Mucosa of stomach (tissue), 1 donor: ENCODE measurements around the gene NBL1.

ENCODE experiments used
- H3K27me3 ChIP-seq: one replicate; pipeline ENCODE4 v1.7.0; 2013; ENCODE audit warnings: mild to moderate bottlenecking, low read length; ENCODE audit not compliant: control insufficient read depth, insufficient read depth
- H3K36me3 ChIP-seq: one replicate; pipeline ENCODE4 v1.7.0; 2013; ENCODE audit warnings: low read length; ENCODE audit not compliant: control insufficient read depth, insufficient read depth
- H3K4me1 ChIP-seq: one replicate; pipeline ENCODE4 v1.7.0; 2013; ENCODE audit warnings: mild to moderate bottlenecking, low read length; ENCODE audit not compliant: control insufficient read depth, insufficient read depth
- H3K4me3 ChIP-seq: one replicate; pipeline ENCODE4 v1.7.0; 2013; ENCODE audit warnings: low read length
- H3K9ac ChIP-seq: one replicate; pipeline ENCODE4 v1.7.0; 2013; ENCODE audit warnings: mild to moderate bottlenecking, low read length, moderate library complexity
- H3K9me3 ChIP-seq: one replicate; pipeline ENCODE4 v1.7.0; 2013; ENCODE audit warnings: mild to moderate bottlenecking, low read length, moderate library complexity; ENCODE audit not compliant: control insufficient read depth
- donor health status: Pancreatic carcinoma.

NBL1 gene

DNA sequence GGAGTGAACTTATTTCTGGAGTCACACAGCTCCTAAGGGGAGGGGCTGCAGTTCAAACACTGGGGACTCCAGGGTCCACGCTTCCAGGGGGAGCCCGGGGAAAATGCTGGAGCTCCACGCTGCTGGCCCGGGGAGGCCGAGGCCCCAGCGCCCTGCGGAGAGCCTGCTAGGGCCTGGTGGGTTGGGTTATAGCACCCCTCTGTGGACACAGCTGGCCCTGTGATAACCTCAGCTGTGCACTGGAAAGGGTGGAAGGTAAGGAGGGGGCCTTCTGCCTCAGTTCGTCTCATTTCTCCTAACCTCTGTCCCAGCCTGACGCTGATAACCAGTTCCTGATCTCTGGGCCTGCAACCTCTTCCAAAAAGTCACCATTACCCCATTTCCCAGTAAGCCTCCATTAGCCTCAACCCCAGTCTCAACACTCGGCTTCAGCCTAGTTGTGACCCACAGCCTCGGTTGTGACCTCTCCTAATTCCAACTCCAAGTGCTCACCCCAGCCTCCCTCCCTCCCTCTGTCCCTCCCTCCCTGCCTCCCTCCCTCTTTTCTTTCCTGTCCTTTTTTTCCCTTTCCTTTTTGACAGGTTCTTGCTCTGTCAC, 7.1 kb downstream of the NBL1 start:
- H3K36me3 ChIP-seq, result peaks cover 12% of the 10 kb centered on the region
- peaks cover 64% of the 10 kb centered on the region for H3K4me1 ChIP-seq
- H3K9me3 ChIP-seq, result no peaks in the 10 kb centered on the region
- H3K4me3 ChIP-seq, result no peak overlapping the region
- H3K9ac ChIP-seq, result peak overlapping the region; percentile 50
- no peaks in the 10 kb centered on the region for H3K27me3 ChIP-seq

DNA sequence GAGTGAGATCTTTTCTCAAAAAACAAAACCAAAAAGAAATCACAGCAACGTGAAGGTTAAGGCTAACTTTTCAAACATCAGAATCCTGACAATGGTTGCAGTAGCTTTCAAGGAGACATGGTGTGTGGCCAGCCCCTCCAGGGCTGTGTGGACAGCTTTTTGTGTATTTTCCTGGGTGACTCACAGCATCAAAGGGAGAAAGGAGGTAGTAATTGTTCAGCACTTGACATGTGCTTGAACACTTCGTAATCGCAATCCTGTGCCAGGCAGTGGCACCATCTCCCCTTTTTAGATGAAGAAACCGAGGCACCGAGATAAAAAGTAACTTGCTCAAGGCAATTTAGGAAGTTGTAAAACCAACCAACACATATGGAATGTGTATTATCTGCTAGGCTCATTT, 10.3 kb downstream of the NBL1 start:
- Histone ChIP-seq H3K36me3 (peaks cover 21% of the 10 kb centered on the region), H3K27me3 (no peaks in the 10 kb centered on the region), H3K9me3 (no peaks in the 10 kb centered on the region), H3K4me1 (peaks cover 38% of the 10 kb centered on the region), H3K9ac (no peak overlapping the region), H3K4me3 (no peak overlapping the region)

DNA sequence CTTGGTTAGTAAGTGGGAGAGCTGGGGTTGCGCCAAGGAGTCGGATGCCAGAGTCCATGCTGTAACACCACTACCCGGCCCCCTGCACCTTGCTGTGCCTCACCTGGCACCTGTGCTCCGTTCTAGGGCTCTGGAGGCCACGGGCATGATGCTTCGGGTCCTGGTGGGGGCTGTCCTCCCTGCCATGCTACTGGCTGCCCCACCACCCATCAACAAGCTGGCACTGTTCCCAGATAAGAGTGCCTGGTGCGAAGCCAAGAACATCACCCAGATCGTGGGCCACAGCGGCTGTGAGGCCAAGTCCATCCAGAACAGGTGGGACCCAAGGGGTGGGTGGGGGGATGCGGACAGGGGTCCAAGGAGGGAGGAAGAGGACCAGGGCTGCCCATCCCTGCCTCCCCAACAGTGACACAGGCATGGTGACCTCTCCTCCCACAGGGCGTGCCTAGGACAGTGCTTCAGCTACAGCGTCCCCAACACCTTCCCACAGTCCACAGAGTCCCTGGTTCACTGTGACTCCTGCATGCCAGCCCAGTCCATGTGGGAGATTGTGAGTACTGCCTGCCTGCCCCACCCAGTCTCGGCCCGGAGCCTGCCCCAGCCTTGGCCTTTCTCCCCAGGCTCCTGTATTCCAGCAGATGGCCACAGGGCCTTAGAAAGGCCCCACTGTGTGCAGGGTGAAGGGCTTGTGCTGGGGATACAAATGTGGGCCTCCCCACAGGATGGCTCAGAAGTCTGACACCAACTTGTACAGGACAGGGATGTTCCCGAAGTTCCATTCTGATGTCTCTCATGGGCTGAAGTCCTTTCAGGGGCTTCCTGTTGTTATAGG, 11.0 kb downstream of the NBL1 start:
- Histone ChIP-seq H3K36me3 (peaks cover 21% of the 10 kb centered on the region), H3K27me3 (no peaks in the 10 kb centered on the region), H3K4me3 (no peak overlapping the region), H3K9ac (no peak overlapping the region), H3K9me3 (no peaks in the 10 kb centered on the region), H3K4me1 (peaks cover 40% of the 10 kb centered on the region)

DNA sequence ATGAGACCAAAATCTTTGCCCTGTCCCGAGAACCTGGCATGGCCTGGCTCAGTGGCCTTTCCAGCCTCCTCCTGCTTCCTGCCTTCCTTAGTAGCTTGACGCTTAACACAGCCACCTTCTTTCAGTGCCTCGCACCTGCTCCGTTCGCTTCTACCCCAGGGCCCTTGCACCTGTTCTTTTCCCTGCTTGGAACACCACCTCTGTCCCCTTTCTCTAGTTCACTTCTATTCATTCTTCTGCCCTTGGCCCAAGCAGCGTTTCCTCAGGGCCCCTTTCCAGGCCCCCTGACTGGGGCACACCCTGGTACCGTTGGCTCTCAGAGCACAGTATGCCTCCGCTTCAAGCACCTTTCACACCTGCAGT, 11.6 kb downstream of the NBL1 start:
- no peak overlapping the region for H3K9ac ChIP-seq
- H3K4me1 ChIP-seq, result peaks cover 34% of the 10 kb centered on the region
- no peaks in the 10 kb centered on the region for H3K27me3 ChIP-seq
- no peak overlapping the region for H3K4me3 ChIP-seq
- peaks cover 21% of the 10 kb centered on the region for H3K36me3 ChIP-seq
- no peaks in the 10 kb centered on the region for H3K9me3 ChIP-seq

DNA sequence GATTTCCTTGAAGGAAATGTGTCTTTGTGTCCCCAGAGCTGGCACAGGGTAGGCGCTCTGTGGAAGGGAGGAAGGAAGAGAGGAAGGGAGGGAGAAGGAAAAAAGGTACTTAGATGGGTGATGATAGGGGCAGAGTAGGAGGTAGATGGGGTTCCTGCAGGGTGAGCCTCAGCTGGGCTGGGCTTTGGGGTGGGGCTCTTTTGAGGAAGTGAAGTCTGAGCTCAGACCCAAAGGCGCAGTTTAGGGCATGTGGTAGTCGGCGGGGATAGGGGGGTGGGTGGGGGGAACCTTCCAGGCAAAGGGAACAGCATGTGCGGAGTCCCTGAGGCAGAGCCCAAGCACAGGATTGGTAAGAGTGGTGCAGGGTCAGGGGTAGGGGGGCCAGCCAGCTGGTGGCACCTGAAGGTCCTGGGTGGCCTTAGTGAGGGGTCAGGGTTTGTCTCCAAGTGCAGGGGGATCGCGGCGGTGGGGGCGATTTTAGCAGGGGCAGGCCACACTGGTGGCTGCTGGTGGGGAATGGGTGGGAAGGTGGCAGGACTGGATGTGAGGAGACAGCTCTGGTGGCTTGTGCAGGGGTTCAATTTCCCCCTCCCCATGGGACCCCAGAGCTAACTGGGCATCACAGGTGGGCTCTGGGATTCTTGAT, 12.1 kb downstream of the NBL1 start:
- H3K36me3 ChIP-seq, result peaks cover 21% of the 10 kb centered on the region

DNA sequence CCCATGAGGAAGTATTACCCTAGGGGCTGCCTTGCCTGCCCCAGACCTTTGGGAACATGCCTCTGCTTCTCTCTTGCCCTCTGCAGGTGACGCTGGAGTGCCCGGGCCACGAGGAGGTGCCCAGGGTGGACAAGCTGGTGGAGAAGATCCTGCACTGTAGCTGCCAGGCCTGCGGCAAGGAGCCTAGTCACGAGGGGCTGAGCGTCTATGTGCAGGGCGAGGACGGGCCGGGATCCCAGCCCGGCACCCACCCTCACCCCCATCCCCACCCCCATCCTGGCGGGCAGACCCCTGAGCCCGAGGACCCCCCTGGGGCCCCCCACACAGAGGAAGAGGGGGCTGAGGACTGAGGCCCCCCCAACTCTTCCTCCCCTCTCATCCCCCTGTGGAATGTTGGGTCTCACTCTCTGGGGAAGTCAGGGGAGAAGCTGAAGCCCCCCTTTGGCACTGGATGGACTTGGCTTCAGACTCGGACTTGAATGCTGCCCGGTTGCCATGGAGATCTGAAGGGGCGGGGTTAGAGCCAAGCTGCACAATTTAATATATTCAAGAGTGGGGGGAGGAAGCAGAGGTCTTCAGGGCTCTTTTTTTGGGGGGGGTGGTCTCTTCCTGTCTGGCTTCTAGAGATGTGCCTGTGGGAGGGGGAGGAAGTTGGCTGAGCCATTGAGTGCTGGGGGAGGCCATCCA, 12.8 kb downstream of the NBL1 start:
- H3K9me3 ChIP-seq, result no peaks in the 10 kb centered on the region
- H3K9ac ChIP-seq, result no peak overlapping the region
- H3K27me3 ChIP-seq, result no peaks in the 10 kb centered on the region
- H3K4me3 ChIP-seq, result no peak overlapping the region
- peaks cover 21% of the 10 kb centered on the region for H3K36me3 ChIP-seq
- H3K4me1 ChIP-seq, result peaks cover 26% of the 10 kb centered on the region

More for the DNA sequence above, 12.1 kb downstream of the NBL1 start:
- Histone ChIP-seq H3K9ac (no peak overlapping the region), H3K9me3 (no peaks in the 10 kb centered on the region), H3K4me1 (peaks cover 29% of the 10 kb centered on the region), H3K27me3 (no peaks in the 10 kb centered on the region), H3K4me3 (no peak overlapping the region)

DNA sequence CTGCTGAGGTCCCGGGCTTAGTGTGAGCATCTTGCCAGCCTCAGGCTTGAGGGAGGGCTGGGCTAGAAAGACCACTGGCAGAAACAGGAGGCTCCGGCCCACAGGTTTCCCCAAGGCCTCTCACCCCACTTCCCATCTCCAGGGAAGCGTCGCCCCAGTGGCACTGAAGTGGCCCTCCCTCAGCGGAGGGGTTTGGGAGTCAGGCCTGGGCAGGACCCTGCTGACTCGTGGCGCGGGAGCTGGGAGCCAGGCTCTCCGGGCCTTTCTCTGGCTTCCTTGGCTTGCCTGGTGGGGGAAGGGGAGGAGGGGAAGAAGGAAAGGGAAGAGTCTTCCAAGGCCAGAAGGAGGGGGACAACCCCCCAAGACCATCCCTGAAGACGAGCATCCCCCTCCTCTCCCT, 13.4 kb downstream of the NBL1 start:
- Histone ChIP-seq H3K4me3 (no peak overlapping the region), H3K4me1 (peaks cover 26% of the 10 kb centered on the region), H3K27me3 (no peaks in the 10 kb centered on the region), H3K36me3 (peaks cover 21% of the 10 kb centered on the region), H3K9me3 (no peaks in the 10 kb centered on the region), H3K9ac (no peak overlapping the region)

DNA sequence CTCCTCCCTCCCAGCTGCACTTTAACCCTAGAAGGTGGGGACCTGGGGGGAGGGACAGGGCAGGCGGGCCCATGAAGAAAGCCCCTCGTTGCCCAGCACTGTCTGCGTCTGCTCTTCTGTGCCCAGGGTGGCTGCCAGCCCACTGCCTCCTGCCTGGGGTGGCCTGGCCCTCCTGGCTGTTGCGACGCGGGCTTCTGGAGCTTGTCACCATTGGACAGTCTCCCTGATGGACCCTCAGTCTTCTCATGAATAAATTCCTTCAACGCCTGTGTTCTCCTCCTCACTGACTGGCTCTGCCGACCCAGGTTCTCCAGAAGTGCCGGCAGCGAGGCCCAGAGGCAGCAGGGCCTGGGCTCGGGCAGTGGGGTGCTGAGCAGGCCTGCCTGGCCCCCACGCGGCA, 14.1 kb downstream of the NBL1 start:
- H3K4me3 ChIP-seq, result no peak overlapping the region
- H3K36me3 ChIP-seq, result peaks cover 21% of the 10 kb centered on the region
- no peak overlapping the region for H3K9ac ChIP-seq
- H3K9me3 ChIP-seq, result no peaks in the 10 kb centered on the region
- H3K27me3 ChIP-seq, result peaks cover 4% of the 10 kb centered on the region
- H3K4me1 ChIP-seq, result peaks cover 26% of the 10 kb centered on the region

DNA sequence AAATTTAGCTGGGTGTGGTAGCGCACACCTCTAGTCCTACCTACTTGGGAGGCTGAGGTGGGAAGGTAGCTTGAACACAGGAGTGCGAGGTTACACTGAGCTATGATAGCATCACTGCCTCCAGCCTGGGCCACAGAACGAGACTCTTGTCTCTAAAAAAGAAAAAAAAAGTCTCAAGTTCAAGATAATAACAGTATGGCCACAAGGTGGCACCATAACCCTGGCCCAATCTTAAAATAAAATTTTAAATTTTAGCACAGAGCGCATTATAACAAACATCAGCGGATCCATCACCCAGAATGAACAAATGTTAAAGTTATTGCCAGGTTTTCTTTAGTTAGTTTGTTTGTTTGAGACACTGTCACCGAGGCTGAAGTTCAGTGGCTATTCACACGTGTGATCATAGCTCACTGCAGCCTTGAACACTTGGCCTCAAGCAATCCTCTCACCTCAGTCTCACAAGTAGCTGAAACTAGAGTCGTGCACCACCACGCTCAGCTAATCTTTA, 17.7 kb downstream of the NBL1 start:
- H3K36me3 ChIP-seq, result peaks cover 9% of the 10 kb centered on the region
- peaks cover 7% of the 10 kb centered on the region for H3K4me1 ChIP-seq
- H3K9me3 ChIP-seq, result no peaks in the 10 kb centered on the region
- H3K27me3 ChIP-seq, result peaks cover 37% of the 10 kb centered on the region
- H3K9ac ChIP-seq, result no peak overlapping the region
- no peak overlapping the region for H3K4me3 ChIP-seq

DNA sequence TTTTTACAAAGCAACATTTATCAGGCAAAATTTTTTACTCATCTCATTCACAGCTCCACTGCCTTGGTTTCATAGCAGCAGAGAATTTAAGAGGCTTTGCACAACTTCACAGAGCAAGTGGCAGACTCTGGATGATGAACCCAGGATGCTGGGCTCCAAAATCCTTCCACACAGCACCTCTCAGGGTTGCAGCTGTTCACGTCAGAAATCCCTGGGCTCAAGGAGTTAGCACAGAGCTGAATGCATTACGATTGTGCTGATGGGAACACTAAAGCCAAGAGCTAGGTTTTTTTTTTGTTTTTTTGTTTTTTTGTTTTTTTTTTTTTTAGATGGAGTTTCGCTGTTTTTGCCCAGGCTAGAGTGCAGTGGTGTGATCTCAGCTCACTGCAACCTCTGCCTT, 18.2 kb downstream of the NBL1 start:
- no peaks in the 10 kb centered on the region for H3K9me3 ChIP-seq
- H3K36me3 ChIP-seq, result peaks cover 4% of the 10 kb centered on the region
- peaks cover 7% of the 10 kb centered on the region for H3K4me1 ChIP-seq
- peaks cover 40% of the 10 kb centered on the region for H3K27me3 ChIP-seq
- H3K4me3 ChIP-seq, result no peak overlapping the region
- H3K9ac ChIP-seq, result no peak overlapping the region

DNA sequence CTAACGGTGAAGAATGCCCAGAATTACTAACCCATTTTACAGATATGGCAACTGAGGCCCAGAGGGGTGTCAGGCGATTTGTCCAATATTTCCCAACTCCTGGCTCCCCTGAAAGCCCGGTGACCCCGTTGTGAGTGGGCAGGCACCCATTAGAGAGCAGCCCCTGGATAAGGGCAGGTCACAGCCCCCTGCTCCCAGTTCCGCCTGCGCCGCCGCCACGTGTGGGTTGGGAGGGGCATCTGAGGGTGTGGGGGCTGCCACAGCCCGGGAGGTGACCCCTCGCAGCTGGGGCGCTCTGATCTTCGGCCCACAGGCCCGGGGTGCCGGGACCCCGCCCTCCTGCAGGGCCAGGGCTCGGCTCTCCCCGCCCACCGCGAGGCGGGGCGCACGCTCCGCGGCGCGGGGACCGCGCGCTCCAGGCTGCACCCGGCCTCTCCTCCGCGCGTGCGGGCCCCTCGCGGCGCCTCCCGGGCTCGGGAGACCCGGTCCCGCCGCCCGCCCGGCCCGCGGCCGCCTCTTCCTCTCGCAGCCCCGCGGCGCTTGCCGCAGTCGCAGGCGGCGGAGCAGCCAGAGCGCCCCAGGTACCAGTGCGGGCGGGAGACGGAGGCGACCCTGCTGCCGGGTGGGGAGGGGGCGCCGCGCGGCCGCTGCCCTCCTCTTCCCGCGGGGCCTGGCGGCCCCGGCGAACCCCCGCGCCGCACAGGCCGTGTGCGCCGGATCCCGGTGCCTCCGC, 20.5 kb downstream of the NBL1 start, which contains the start of gene HTR6:
Gene HTR6 (plus strand): TSS at position 423 of the 733 bp plus-strand sequence. CDS start 879 bp downstream, outside the sequence.
- H3K27me3 ChIP-seq, result peaks cover 60% of the 10 kb centered on the region
- no peak within 1 kb of the TSS for H3K4me3 ChIP-seq

More for the DNA sequence above, 20.5 kb downstream of the NBL1 start, which contains the start of gene HTR6:
- Histone ChIP-seq H3K9me3 (no peaks in the 10 kb centered on the region), H3K9ac (no peak within 1 kb of the TSS), H3K36me3 (no peaks in the 10 kb centered on the region), H3K4me1 (peaks cover 5% of the 10 kb centered on the region)
